B cell (primary cell): ENCODE data around the gene KCND2. TPM values are rescaled to one million over a fixed set of nuclear protein-coding genes. Genes with fewer than 3 reads are reported as not detected.

Source experiments
- ATAC-seq: fragments of 200-7000 bp; cut with Tn5 transposase; one replicate; pipeline ENCODE4 v1.10.0; 2021; ENCODE audit warnings: low read depth, mild to moderate bottlenecking, moderate number of reproducible peaks, moderate library complexity
- CTCF ChIA-PET: fragments of 350-600 bp; sonication (Branson Sonifier 250); formaldehyde crosslinking; loops from one replicate; lab custom pipeline; 2021; ENCODE audit warnings: antibody characterized with exemption, inconsistent platforms; lab: Charles Lee
- POLR2A ChIA-PET: fragments of 350-600 bp; sonication (Branson Sonifier 250); formaldehyde crosslinking; loops from one replicate; lab custom pipeline; 2021; ENCODE audit warnings: antibody characterized with exemption; lab: Charles Lee
- DNase-seq: peaks from one replicate; pipeline ENCODE4 v3.0.0; 2013
- H2AFZ ChIP-seq: 2 replicates; pipeline ENCODE4 v1.6.1; 2012; ENCODE audit warnings: mild to moderate bottlenecking, low read depth, low read length; ENCODE audit not compliant: insufficient read depth, poor library complexity, severe bottlenecking
- H3K27ac ChIP-seq, 2 donors: 1 replicate in 1 of 2; 2 replicates in 1 of 2; pipeline ENCODE4 v1.5.1; 2012 to 2013; ENCODE audit warnings: low read length in 2 of 2, mild to moderate bottlenecking in 2 of 2, moderate library complexity in 1 of 2
- H3K27me3 ChIP-seq, 4 experiments: fragments of 200-600 bp in 1 of 4; sonication (generic) in 1 of 4; replicated peaks in 1 of 4; 1 replicate in 2 of 4; 2 replicates in 2 of 4; pipeline versions ENCODE4 v1.6.1 to v1.7.0; 2013 to 2016; ENCODE audit warnings: low read length in 3 of 4, mild to moderate bottlenecking in 2 of 4, mixed read lengths in 1 of 4, moderate library complexity in 1 of 4; ENCODE audit not compliant: insufficient read depth in 4 of 4, control insufficient read depth in 3 of 4; ENCODE audit errors: control extremely low read depth in 1 of 4
- H3K36me3 ChIP-seq, 2 experiments: replicated peaks in 1 of 2; 1 replicate in 1 of 2; 2 replicates in 1 of 2; pipeline versions ENCODE4 v1.6.1 to v1.7.1; 2013; ENCODE audit warnings: low read length in 1 of 2; ENCODE audit not compliant: insufficient read depth in 2 of 2, control insufficient read depth in 1 of 2; ENCODE audit errors: control extremely low read depth in 1 of 2, extremely low read depth in 1 of 2
- H3K4me1 ChIP-seq, 2 donors: fragments of 200-600 bp in 1 of 2; sonication (generic) in 1 of 2; 1 replicate in 1 of 2; 2 replicates in 1 of 2; pipeline versions ENCODE4 v1.5.1 to v1.6.1; 2013 to 2017; ENCODE audit warnings: low read length in 2 of 2; ENCODE audit not compliant: control insufficient read depth in 2 of 2, insufficient read depth in 2 of 2
- H3K4me2 ChIP-seq: replicated peaks from 2 replicates; pipeline ENCODE3; 2012; ENCODE audit warnings: mild to moderate bottlenecking, low read depth, low read length; ENCODE audit not compliant: poor library complexity, severe bottlenecking
- H3K4me3 ChIP-seq, 5 experiments: fragments of 200-600 bp in 1 of 5; sonication (generic) in 1 of 5; 1 replicate in 3 of 5; 2 replicates in 2 of 5; pipeline versions ENCODE4 v1.5.1 to v1.7.0; 2011 to 2016; ENCODE audit warnings: low read length in 4 of 5, mild to moderate bottlenecking in 4 of 5, low read depth in 2 of 5, control low read depth in 1 of 5, moderate library complexity in 1 of 5; ENCODE audit not compliant: insufficient read depth in 1 of 5; ENCODE audit errors: control extremely low read depth in 1 of 5, extremely low read depth in 1 of 5
- H3K79me2 ChIP-seq: fragments of 200-600 bp; sonication (generic); one replicate; pipeline ENCODE4 v1.6.0; 2016; ENCODE audit warnings: low read length; ENCODE audit not compliant: control insufficient read depth, insufficient read depth
- H3K9ac ChIP-seq: fragments of 200-600 bp; sonication (generic); 2 replicates; pipeline ENCODE4 v1.6.1; 2017; ENCODE audit warnings: mild to moderate bottlenecking, low read length, moderate library complexity
- H3K9me3 ChIP-seq, 3 donors: one replicate each; pipeline versions ENCODE4 v1.6.1 to v1.7.1; 2013; ENCODE audit warnings: low read length in 2 of 3; ENCODE audit not compliant: control insufficient read depth in 2 of 3, insufficient read depth in 1 of 3; ENCODE audit errors: control extremely low read depth in 1 of 3
- H4K20me1 ChIP-seq: 2 replicates; pipeline ENCODE4 v1.6.0; 2012; ENCODE audit warnings: mild to moderate bottlenecking, low read length; ENCODE audit not compliant: insufficient read depth, control insufficient read depth, poor library complexity, severe bottlenecking
- H3K27ac Mint-ChIP-seq: one replicate; pipeline ENCODE4 v1.8.0; 2021; ENCODE audit warnings: mixed read lengths
- H3K27me3 Mint-ChIP-seq: one replicate; pipeline ENCODE4 v1.8.0; 2021; ENCODE audit warnings: mixed read lengths
- H3K4me1 Mint-ChIP-seq: one replicate; pipeline ENCODE4 v1.8.0; 2021; ENCODE audit warnings: mixed read lengths
- H3K4me3 Mint-ChIP-seq: one replicate; pipeline ENCODE4 v1.8.0; 2021; ENCODE audit warnings: mixed read lengths
- H3K9me3 Mint-ChIP-seq: one replicate; pipeline ENCODE4 v1.8.0; 2022; ENCODE audit warnings: mixed read lengths; ENCODE audit not compliant: insufficient read depth
- CTCF ChIP-seq: fragments of 200-600 bp; IDR thresholded peaks from one replicate; pipeline ENCODE4 v1.8.0; 2022; ENCODE audit warnings: antibody characterized with exemption, mild to moderate bottlenecking
- EZH2 ChIP-seq: IDR thresholded peaks from 2 replicates; pipeline ENCODE4 v1.6.1; 2012; ENCODE audit warnings: borderline replicate concordance, low read depth, mild to moderate bottlenecking, moderate library complexity, low read length; ENCODE audit not compliant: insufficient read depth, poor library complexity, severe bottlenecking
- WGBS: methylation state at CpG from one replicate; pipeline ENCODE4 v1.1.5; 2013; ENCODE audit warnings: missing lambda C conversion rate; ENCODE audit not compliant: insufficient coverage; 5-methylcytosine and 5-hydroxymethylcytosine counted together
- intact Hi-C: fragments of 100-400 bp; cut with micrococcal nuclease; formaldehyde crosslinking; loops from one replicate; pipeline ENCODE4 v1.10.0; 2022
- polyA plus RNA-seq: library from polyadenylated mRNA; depleted of rRNA; stranded (reverse); fragments of >200 nt; gene quantifications from 2 replicates; pipeline ENCODE4 v1.2.3, GENCODE V29; 2012
- total RNA-seq, 2 donors: library from RNA; stranded (reverse); fragments of 120-200 nt in 1 of 2; gene quantifications; 1 replicate in 1 of 2; 2 replicates in 1 of 2; pipeline versions ENCODE4 v1.2.3 to v1.2.4, GENCODE V29; 2013 to 2022

Gene KCND2
- total and polyA plus RNA-seq, 2 donors (not counting 1 experiment from before 2014, with no cell fraction given): not detected

- Mint-ChIP-seq H3K27me3 (no peaks in the 10 kb centered on the region), H3K27ac (no peak overlapping the region), H3K9me3 (no peaks in the 10 kb centered on the region), H3K4me1 (no peaks in the 10 kb centered on the region), H3K4me3 (no peak overlapping the region)
- Histone ChIP-seq H4K20me1 (no peaks in the 10 kb centered on the region), H3K4me3 (no peak overlapping the region), H3K79me2 (no peaks in the 10 kb centered on the region), H3K4me2 (no peak overlapping the region), H3K27me3 (no peaks in the 10 kb centered on the region), H3K9me3 (no peaks in the 10 kb centered on the region), H3K4me1 (no peaks in the 10 kb centered on the region), H2AFZ (no peak overlapping the region), H3K27ac (no peak overlapping the region), H3K36me3 (no peaks in the 10 kb centered on the region), H3K9ac (no peak overlapping the region)
- TF ChIP-seq CTCF: no peak
- no peak for TF ChIP-seq EZH2
- intact Hi-C loops: no loop called here
- POLR2A ChIA-PET: no interaction called here
- ATAC-seq: no peak
- DNase-seq: no peak
- CTCF ChIA-PET: no interaction called here
Measured at GRCh38 chr7:120293027-120293426, 20.1 kb downstream of the KCND2 start.

GRCh38 chr7:120302190-120302589, 29.2 kb downstream of the KCND2 start:
- DNase-seq (no peak), ATAC-seq (no peak)
- Histone ChIP-seq H3K4me1 (no peaks in the 10 kb centered on the region), H3K27ac (no peak overlapping the region), H3K4me3 (no peak overlapping the region), H3K79me2 (no peaks in the 10 kb centered on the region), H3K9ac (no peak overlapping the region), H3K27me3 (no peaks in the 10 kb centered on the region), H2AFZ (no peak overlapping the region), H3K9me3 (no peaks in the 10 kb centered on the region), H4K20me1 (no peaks in the 10 kb centered on the region), H3K4me2 (no peak overlapping the region), H3K36me3 (no peaks in the 10 kb centered on the region)
- intact Hi-C loops: no loop called here
- POLR2A ChIA-PET: no interaction called here
- no peak overlapping the region for H3K27ac Mint-ChIP-seq
- WGBS: 93% methylated on average over 6 of the region's 7 CpGs
- TF ChIP-seq EZH2: no peak
- no peak for TF ChIP-seq CTCF
- H3K9me3 Mint-ChIP-seq: no peaks in the 10 kb centered on the region
- CTCF ChIA-PET: no interaction called here
- H3K27me3 Mint-ChIP-seq: no peaks in the 10 kb centered on the region
- no peak overlapping the region for H3K4me3 Mint-ChIP-seq
- H3K4me1 Mint-ChIP-seq: no peaks in the 10 kb centered on the region
